Subcutaneous adipose tissue (tissue), 4 donors: ENCODE measurements around the gene SIL1. TPM values are rescaled to one million over a fixed set of nuclear protein-coding genes. Genes with fewer than 3 reads are reported as not detected.

Experiments
- CTCF ChIP-seq: fragments of 450-650 bp; IDR thresholded peaks from one replicate; pipeline ENCODE4 v1.5.1; 2016; ENCODE audit warnings: low read depth, mild to moderate bottlenecking, control low read depth, antibody characterized with exemption, moderate library complexity
- total RNA-seq, 4 donors: library from RNA; depleted of rRNA; stranded (reverse); fragments of >200 nt; gene quantifications; one replicate each; pipeline ENCODE4 v1.1.0, GENCODE V29; 2016

Gene SIL1
- total RNA-seq, 4 donors from 2014 or later: 29.7 to 52.9 (median 44.8) TPM

- TF ChIP-seq CTCF: no peak
These were observed 19.2 kb downstream of the SIL1 start for GRCh38 chr5:139178935-139179334.

DNA sequence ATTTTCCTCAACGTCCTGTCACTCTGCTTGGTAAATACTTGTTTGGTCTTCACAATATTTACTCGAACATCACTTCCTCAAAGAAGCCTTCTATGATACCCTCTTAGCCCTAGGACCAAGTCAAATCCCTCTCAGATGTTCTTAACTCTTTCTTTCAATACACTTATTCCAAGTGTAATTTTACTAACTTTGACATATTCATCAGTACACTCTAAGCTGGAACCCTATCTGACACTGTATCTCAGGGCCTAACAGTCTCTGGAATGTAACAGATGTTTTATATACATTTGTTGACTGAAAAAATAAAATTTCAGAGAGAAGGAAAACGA is 19.6 kb downstream of the SIL1 start:
- no peak for TF ChIP-seq CTCF

DNA sequence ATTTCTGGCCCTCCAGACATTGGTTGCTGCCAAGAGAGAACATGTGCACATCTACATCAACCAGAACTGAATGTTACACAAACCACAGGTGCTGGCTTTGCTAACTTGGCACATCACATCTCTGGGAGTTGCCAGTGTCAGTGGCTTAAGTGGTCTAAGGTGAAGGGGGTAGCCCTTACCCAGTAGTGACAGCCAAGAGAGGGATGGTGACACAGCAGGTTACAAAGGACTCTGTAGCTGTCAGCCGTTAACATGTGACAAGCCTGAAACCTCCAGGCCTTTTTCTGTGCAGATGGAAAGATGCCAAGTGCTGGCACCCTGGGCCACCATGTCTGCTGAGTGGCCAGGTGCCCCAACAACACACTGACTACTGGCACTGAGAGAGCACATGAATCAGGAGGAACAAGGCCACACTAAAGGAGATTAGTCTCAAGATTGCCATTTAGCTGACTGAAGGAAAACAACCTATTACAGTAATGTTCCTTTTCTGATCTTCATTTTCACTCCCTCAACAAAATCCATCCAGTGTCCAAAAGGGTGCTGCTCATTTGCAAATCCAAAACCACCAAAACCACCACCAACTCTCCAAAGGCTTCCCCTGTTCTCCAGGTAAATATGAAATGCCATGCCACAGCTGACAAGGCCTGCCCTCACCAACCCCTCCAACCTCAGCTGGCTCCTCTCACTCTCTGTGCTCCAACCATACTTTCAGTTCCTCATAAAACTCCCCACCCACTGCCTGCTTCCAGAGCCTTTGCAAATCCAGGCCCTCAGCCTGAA is 20.2 kb downstream of the SIL1 start:
- no peak for TF ChIP-seq CTCF

- no peak for TF ChIP-seq CTCF
These were observed 26.3 kb downstream of the SIL1 start for GRCh38 chr5:139171779-139172404.

DNA sequence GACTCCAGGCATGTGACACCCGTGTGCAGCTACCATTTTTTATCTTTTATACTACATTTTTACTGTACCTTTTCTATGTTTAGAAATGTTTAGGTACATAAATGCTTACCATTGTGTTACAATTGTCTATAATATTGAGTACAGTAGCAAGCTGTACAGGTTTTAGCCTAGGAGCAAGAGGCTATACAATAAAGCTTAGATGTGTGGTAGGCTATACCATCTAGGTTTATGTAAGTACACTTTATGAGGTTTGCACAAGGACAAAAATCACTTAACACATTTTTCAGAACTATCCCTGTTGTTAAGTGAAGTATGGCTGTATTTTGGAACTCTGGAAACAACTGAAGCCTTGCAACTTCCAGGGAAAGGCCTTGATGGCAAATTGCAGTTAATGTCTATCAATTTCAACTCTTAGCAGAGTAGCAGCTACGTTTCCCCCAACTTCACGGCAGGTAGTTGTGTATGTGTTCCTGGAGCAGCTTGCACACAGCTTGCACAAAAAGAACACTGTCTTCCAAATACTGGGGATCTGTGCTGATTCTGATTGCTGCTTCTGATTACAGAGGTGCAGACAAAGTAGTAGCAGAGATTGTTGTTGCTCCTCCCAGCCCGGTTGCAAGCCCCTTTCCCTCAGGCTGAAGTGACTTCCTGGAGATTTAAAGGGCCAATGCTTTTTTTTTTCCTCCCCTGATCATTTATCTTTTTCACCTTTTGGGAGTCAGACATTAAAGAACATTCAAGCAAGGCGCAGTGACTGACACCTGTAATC is 30.0 kb downstream of the SIL1 start:
- no peak for TF ChIP-seq CTCF

GRCh38 chr5:139167533-139167932 is 30.6 kb downstream of the SIL1 start:
- TF ChIP-seq CTCF: no peak

DNA sequence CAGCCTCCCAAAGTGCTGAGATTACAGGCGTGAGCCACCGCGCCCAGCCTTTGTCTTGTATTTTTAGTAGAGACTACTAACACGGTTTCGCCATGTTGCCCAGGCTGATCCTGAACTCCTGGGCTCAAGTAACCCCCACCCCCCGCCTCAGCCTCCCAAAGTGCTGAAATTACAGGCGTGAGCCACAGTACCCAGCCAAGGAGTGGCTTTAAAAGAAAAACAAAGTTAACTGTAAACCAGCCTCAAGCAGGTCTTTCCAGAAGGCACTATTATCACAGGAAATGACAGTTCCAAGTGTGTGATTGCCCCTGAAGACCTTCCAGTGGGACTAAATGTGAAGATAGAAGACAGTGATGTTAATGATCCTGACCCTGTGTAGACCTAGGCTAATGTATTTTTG is 31.1 kb downstream of the SIL1 start:
- no peak for TF ChIP-seq CTCF
